ENCODE results near the gene FOXL3.
"Not testable (repeated sequence)": the region's sequence is repeated elsewhere in the genome, so short reads cannot be mapped to it uniquely, and the experiment has no call there.

Gene FOXL3

DNA sequence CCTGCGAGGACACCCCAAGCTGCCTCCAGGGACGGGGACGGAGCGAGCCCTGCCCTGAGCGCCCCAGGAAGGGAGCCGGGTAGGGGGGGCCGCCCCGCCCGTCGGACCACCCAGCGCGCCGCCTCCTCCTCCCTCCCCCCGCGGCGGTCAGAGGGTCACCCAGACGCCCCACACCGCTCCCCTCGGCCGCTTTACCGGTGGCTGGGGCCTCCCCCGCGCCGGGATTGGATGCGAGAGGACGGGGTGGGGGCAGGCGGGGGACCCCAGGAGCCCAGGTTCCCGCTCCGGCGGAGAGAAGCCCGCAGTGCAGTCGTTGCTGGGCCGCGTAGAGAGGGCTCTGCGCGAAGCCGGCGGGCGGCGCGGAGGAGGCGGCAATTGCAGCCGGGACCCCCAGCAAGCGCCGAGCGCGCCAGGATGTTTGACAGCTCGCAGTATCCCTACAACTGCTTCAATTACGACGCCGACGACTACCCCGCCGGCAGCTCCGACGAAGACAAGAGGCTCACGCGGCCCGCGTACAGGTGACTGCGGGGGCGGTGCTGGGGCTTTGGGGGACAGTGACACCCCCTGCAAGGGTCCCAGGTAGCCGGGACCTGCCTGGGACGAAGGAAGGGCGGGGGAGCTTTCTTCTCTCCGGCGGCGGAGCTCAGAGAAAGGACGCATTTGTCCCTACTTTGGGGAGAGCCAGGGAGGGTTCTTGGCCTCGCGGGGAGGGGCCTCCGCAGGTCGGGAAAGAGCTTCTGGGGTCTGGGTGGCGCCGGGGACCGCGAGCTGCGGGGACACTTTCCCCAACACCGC is at the start of gene FOXL3:
Gene FOXL3, plus strand, starts transcription at position 415 of the 798 bp plus-strand sequence. Its CDS starts 0 bp downstream, at position 415.
- no peak for DNase-seq (ENCODE audit: low read depth in 2 of 3, low spot score in 2 of 3)

DNA sequence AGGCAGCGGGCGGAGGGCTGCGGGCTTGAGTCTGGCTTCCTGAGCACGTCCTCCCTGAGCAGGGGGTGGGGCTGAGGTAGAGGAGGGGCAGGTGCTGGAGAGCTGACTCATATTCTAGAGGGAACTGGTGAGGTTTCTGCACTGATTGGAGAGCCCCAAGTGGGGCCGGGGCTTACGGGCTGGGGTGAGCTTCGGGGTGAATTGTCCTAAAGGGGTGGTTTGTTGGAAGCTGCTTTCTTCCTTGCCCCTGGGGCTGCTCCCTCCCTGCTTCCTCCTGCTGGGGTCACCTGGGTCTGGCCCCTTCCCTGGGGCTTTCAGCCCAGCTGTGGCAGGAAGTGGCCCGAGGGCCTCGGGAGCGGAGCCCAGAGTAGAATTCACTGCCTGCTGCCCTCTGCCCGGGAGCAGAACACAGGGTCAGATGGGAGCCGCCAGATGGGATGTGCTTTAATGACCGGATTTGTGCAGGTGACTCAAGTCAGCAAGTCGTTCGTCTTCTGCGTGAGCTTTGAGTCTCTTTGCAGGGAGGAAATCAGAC is 49.0 kb upstream of the FOXL3 start:
- DNase-seq (ENCODE audit: low read depth in 2 of 3, low spot score in 2 of 3), result no peak

DNA sequence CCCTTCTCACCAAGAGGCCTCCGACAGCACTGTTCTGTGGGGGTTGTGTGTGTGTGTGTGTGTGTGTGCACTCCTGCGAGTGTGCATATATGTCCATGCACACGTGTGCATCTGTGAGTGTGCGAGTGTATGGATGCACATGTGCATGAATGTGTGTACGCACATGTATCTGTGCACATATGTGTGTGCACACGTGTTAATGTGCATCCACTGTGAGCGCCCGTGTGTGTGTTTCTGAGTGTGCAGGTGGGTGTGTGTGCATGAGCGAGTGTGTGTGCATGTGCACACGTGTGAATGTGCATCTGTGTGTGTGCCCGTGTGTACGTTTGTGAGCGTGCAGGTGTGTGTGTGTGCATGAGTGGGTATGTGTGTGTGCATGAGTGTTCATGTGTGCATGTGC is 48.5 kb upstream of the FOXL3 start:
- DNase-seq (ENCODE audit: low read depth in 2 of 3, low spot score in 2 of 3), result no peak

DNA sequence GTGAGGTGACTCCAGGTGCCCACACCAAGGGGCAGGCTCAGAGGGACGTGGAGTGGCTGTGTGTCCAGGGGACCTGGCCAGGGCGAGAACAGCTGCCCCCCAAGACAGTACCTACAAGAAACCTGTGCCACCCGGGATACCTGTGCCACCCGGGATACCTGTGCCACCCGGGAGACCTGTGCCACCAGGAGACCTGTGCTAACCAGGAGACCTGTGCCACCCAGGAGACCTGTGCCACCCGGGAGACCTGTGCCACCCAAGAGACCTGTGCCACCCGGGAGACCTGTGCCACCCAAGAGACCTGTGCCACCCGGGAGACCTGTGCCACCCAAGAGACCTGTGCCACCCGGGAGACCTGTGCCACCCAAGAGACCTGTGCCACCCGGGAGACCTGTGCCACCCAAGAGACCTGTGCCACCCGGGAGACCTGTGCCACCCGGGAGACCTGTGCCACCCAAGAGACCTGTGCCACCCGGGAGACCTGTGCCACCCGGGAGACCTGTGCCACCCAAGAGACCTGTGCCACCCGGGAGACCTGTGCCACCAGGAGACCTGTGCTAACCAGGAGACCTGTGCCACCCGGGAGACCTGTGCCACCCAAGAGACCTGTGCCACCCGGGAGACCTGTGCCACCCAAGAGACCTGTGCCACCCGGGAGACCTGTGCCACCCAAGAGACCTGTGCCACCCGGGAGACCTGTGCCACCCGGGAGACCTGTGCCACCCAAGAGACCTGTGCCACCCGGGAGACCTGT is 47.0 kb upstream of the FOXL3 start:
- DNase-seq (ENCODE audit: low read depth in 2 of 3, low spot score in 2 of 3), result not testable (repeated sequence)

DNA sequence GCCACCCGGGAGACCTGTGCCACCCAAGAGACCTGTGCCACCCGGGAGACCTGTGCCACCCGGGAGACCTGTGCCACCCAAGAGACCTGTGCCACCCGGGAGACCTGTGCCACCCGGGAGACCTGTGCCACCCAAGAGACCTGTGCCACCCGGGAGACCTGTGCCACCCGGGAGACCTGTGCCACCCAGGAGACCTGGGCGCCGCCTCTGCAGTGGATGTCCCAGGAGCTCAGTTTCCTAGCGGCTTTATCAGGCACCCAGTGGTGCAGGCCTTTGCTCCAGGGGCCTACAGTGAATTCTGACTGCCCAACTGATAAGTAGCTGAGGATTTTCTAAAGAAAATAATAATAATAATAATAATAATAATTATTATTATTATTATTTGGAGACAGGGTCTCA is 46.4 kb upstream of the FOXL3 start:
- DNase-seq (ENCODE audit: low read depth in 2 of 3, low spot score in 2 of 3), result not testable (repeated sequence)

DNA sequence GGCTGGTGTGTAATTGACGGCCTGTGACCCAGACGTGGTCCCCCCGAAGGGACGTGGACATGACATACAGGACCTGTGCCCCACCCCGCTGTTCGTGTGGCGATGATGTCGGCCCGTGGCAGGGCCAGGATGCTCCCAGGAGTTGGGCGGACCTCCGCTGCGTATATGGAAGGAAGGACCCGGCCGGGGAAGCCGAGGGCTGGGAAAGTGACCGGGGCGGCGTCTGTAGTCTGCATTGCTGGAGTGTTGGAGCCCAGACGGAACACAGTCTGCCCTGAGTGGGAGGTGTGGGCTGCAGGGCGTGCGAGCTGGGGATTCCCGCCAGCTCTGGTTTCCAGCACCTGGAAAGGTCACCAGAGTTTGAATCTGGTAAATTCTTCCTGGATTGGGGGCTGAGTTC is 45.0 kb upstream of the FOXL3 start:
- no peak for DNase-seq (ENCODE audit: low read depth in 2 of 3, low spot score in 2 of 3)

DNA sequence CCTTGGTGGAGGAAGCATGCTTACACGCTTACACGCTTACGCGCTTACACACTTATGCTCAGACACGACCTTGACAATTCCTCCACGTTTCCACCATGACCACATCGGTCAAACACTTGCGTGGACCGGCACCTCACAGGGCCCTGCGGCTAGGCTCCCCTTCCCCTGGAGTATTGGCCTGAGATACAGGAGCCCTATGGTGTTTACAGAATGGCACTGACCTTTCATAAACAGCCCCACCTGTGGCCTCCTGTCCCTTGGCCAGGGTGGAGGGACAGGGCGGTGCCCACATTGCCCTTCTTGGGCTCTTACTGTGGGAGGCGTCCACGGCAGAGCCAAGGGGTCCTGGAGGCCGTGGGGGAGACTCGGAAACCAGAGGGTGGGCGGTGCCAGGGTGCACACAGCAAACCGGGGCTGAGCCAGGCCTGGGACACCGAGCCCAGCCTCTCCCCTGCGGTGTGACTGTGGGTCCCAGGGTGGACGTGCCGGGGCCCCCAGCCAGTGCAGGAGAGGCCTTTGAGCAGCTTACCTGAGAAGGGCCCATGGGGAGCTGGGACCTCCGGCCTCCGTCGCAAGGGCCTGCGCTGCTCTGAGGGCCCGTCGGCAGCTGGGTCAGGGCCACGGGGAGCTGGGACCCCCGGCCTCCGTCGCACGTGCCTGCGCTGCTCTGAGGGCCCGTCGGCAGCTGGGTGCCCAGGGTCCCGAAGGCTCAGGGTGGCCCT is 44.2 kb upstream of the FOXL3 start:
- no peak for DNase-seq (ENCODE audit: low read depth in 2 of 3, low spot score in 2 of 3)

DNA sequence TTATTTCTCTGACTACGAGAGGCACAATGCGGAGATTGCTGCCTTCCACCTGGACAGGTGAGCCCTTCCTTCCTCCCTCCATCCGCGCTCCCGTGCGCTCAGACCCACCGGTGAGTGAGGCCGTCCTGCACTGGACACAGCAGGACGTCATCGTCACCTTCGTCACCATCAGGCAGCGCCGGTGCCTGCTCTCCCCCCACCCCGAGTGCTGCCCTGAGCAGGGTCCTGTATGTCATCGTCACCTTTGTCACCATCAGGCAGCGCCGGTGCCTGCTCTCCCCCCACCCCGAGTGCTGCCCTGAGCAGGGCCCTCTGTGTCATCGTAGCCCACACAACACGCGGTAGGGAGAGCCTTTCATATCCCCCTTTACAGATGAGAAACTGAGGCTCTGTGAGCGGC is 43.5 kb upstream of the FOXL3 start:
- no peak for DNase-seq (ENCODE audit: low read depth in 2 of 3, low spot score in 2 of 3)

DNA sequence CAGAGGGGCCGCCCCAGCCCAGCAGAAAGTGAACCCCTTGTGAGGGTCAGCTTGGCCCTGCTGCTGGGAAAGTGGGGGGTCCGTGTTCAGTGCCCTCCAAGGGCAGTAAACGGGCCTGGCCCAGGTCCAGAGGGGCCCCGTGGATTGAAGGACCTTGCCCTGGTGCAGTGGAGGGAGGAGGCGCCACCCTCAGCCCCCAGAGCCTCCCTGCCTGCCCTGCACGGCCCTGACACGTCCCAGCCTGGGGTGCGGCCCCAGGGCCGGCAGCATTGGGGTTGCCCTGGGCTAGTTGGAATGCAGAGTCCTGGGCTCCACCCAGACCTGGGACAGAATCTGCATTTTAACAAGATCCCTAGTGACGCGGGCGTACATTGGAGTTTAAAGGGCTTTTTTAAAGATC is 42.8 kb upstream of the FOXL3 start:
- DNase-seq (ENCODE audit: low read depth in 2 of 3, low spot score in 2 of 3), result no peak

DNA sequence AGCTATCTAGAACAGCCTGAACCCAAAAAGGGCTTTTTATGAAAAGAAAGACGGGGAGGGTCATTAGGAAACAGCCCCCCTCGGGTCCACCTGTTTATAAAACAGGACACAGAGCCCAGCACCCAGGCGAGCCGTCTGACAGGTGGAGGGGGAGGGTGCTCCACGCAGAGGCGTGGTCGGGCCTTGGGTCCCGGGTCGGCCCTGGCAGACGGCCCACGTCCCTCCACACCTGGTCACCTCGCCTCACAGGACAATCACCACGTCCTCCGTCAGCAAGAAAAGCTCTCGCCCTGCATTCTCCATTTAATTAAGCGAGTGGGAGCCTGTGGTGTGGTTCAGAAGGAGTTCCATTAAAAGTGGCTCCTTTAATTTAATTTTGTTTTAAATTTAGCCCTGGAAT is 42.3 kb upstream of the FOXL3 start:
- DNase-seq (ENCODE audit: low read depth in 2 of 3, low spot score in 2 of 3), result no peak

DNA sequence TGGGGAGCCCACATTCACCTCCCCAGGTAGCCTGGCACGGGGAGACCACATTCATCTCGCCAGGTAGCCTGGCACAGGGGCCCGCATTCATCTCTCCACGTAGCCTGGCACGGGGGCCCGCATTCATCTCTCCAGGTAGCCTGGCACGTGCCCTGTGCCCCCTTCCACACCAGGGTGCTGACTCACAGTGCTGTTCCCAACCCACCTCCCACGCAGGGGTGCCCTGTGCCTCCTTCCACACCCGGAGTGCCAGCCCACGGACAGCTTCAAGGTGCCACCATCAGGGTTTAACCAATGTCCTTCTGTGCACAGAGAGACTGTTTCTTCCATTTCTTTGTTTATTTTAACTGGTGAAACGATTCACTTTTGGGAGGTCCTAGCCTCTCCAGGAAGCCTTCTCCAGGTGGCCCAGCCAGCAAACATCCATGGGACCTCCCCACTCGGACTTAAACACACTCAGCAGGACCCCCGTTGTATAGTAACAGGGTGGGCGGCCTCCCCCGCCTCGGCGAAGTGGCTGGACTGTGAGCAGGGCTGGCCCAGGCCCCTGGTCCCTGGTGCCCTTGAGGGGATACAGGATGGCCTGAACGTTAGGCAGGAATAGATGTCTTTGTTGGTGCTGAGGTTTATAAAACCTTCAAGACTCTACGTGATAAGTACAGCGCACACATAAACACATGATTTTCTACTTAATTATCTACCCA is 41.1 kb upstream of the FOXL3 start:
- DNase-seq (ENCODE audit: low read depth in 2 of 3, low spot score in 2 of 3), result no peak

DNA sequence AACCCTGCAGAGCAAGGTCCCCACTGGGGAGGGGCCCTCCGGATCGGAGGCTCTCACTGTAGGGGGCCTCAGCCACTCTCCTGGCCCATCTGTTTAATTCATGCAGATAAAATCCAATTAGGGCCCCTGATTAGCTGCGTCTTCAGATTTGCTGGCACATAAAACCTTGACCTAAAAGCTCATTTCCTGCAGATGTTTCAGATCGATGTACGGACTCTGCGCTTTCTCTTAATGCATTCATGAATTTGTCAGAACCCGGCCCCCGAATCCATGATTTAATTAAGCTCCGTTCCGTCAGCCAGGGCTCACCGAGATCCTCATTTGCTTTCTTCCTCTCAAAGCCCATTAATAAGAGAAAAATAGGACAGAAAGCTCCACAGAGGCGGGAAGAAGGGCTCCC is 40.0 kb upstream of the FOXL3 start:
- DNase-seq (ENCODE audit: low read depth in 2 of 3, low spot score in 2 of 3), result no peak

DNA sequence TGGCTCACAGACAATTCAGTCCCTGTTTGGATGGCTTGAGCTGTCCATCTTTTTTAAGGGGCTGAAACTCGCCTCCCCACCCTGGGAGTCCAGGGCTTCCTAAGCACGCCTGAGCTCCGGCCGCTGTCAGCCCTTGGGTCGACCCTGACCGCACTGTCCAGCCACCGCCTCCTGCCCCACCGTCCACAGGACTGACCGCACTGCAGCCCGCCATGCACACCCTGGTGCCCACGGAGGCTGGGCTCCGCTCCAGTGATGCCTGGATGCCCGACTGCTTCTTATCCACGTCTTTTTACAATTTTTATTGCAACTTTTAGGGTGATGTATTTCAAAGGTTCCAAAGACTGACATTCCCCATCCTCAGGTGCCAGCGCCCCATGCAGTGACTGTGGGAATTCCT is 39.4 kb upstream of the FOXL3 start:
- no peak for DNase-seq (ENCODE audit: low read depth in 2 of 3, low spot score in 2 of 3)

DNA sequence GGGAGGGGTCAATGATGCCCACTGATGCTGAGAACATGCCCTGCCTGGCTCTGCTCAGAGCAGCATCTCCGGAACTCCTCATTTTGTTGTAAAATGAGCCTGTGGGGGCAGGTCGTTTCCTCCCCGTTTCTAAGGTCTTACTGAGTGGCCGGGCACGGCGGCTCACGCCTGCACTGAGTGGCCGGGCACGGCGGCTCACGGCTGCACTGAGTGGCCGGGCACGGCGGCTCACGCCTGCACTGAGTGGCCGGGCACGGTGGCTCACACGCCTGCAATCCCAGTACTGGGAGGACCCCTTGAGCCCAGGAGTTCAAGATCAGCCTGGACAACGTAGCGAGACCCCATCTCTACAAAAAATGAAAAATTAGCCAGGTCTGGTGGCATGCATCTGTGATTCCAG is 39.0 kb upstream of the FOXL3 start:
- DNase-seq (ENCODE audit: low read depth in 2 of 3, low spot score in 2 of 3), result no peak

DNA sequence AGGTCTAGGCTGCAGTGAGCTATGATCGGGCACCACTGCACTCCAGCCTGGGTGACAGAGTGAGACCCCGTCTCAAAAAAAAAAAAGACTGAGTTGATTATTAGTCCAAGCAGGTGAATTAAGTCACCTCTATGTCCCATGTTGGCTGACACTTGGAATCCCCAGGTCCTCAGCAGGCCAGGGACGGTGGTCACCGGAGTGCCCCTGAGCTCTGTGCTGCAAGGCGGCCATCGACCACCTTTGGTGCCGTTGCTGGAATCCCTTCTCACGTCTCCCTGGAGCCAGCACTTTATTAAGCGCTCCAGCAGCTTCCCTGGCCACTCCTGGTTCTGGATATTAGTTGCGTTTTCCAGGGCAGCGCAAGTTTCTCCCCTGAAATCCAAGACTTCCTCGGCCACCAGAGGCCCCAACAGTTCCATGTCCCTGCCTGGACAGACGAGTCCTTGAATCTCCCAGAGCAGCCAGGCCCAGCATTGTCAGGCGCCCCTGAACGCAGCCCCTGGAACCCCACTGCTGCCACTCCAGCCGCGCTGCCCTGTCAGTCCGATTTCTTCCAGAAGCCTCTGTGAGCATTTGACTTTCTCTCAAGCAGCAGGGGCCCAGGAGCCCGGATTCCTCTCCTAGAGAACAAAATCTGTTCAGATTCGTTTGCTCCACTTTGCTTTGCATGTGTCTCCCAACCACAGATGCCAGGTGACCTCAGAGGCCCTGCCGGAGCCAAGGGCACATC is 38.4 kb upstream of the FOXL3 start:
- DNase-seq (ENCODE audit: low read depth in 2 of 3, low spot score in 2 of 3), result no peak

DNA sequence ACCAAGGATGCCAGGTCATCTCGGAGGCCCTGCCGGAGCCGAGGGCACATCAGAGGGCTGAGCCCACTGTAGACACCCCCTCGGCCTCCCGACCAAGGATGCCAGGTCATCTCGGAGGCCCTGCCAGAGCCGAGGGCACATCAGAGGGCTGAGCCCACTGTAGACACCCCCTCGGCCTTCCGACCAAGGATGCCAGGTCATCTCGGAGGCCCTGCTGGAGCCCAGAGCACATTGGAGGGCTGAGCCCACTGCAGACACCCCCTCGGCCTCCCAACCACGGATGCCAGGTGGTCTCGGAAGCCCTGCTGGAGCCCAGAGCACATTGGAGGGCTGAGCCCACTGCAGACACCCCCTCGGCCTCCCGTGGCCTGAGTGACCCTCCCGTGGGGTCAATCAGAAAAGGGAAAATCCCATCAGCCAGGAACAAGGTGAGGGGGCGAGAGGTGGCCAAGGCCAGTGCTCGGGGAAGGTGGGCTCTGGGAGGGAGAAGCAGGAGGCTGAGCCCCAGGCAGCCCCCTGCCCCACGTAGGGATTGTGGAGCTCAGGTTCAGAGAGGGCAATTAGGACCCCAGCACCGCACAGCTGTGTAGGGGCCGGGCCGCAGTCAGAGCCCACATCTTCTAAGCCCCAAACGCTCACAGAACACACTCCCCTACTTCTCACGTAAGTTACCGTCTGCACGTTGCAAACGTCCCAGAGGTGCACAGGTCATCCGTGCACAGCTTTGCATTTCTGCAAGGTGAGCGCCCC is 37.6 kb upstream of the FOXL3 start:
- no peak for DNase-seq (ENCODE audit: low read depth in 2 of 3, low spot score in 2 of 3)

DNA sequence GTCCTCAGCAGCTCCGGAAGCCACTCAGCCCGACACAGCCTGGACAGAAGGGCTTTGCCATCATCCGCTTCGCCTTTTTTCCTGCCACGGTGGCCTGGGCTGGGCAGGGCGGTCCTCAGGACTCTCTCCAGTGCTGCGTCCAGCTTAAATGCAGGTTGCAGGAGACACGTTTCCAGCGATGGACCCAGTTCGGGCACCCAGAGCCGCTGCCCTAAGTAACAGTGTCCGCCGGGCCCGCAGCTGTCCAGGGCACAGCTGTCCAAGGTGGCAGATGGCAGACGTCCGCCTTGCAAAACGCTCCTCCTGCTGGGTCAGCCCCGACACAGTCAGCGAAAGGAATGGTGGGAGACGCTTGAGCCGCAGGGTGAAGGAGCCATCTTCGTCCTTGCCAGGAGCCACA is 37.0 kb upstream of the FOXL3 start:
- DNase-seq (ENCODE audit: low read depth in 2 of 3, low spot score in 2 of 3), result no peak

DNA sequence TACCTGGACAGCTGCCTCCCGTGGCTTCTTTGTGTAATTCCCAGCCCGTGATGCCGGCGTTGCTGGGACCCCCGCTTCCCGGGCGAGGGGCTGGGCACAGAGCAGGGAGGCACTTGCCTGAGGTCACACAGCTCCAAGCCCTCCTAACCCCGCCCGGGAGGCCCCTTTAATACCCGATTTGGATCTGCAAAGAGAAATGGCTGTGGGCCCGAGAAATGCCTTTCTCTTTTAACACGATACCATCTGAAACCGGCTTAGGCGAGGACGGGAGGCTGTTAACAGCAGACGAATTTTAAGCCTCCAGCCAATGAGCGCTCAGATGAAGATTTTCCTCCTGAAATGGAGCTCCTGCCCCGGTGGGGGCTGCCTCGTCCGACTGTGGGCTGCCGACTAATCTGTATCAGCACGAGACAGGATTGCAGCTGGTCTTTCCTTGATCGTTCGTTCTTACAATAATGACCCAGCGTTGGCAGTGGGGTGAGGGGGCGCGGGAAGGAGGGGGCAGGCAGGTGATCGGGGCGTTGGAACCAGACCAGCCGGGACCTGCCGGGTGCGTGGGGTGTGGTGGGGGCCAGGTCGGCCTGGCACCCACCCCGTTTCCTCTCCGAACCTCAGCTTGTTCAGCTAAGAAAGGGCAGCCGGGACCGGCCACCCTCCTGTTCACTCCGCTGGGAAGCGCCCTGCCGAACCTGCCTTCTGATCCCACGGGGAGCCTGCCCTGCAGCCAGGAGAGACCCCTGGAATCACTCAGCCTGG is 36.2 kb upstream of the FOXL3 start:
- DNase-seq (ENCODE audit: low read depth in 2 of 3, low spot score in 2 of 3), result no peak

All from activated CD8-positive, alpha-beta memory T cell treated with anti-CD3 and anti-CD28 coated beads for 48 hours (primary cell).